IPS DF 4.7 (cell line): Measurements from ENCODE around the gene COX14.
"Not testable (repeated sequence)": the region's sequence is repeated elsewhere in the genome, so short reads cannot be mapped to it uniquely, and the experiment has no call there.

Experiments
- DNase-seq: peaks from one replicate; pipeline ENCODE4 v3.0.0-alpha.2; 2013; ENCODE audit warnings: low spot score; ENCODE audit errors: extremely low read depth

The COX14 gene

DNA sequence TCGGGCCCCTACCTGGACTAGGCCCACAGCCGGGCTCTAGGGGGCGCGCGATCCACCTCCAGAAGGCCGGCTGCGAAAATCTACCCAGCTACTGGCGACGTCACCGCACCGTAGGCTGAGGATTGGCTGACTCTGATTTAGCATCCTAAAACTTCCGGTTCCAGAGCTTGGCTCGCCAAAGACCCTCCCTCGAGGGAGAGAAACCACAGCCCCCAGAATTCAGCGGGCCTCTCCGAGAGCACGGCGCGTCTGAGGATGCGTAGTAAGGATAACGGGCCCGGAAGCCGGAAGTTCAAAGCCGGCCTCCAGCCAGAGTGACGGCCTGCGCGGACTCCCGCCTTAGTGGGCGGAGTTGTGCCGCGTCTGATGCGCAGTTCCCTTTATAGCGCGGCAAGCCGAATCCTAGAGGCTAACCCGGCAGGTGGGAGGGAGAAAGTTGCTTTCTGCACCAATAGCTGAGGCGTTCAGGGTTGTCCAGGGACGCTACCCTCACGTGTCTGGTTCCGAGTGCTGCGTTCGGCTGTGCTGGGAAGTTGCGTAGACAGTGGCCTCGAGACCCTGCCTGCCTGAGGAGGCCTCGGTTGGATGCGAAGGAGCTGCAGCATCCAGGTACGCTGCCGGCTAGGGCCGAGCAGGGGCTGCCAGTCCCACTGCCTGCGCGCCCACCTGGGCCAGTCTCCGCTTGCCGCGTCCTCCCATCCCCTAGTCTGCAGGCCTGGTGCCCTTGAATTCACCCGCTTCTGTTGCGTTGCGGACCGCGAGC, at the start of gene COX14:
COX14 (plus strand) TSS at position 544 of the 763 bp plus-strand sequence. CDS start 7,808 bp downstream, outside the sequence.
- peak; percentile 98 for DNase-seq

DNA sequence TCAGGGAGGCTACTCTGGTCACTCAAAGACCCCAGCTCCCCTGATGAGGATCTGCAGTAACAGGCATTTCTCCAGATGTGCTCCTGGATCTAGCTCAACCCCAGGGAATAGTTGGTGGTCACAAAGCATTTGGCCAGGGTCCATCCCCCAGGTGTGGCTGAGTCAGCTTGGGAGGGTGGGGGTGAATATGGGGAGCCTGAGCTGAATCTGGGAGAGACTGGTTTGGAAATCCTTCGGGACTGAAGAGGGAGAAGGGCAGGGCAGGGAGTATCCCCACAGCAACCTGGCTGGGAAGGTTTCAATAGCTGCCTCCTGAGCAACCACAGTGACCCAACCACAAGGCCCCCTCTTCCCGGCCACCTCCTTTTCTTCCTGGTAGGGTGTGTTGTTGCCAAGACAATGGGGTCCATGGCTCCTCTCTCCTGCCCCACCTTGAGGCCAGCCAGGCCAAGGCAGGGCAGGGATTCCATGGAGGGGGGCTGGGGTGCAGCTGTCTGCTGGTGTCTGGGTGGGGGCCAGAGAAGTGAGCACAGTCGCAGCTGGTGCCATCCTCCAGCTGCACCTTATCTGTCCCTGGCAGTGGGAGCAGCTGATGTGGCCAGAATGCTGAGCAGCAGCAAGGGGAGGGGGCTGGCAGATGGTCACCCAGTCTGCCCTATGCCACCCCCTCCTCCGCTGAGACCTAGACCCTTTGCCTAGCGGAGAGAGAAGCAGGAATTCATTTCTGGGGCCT, 49.1 kb upstream of the COX14 start:
- DNase-seq, result no peak

DNA sequence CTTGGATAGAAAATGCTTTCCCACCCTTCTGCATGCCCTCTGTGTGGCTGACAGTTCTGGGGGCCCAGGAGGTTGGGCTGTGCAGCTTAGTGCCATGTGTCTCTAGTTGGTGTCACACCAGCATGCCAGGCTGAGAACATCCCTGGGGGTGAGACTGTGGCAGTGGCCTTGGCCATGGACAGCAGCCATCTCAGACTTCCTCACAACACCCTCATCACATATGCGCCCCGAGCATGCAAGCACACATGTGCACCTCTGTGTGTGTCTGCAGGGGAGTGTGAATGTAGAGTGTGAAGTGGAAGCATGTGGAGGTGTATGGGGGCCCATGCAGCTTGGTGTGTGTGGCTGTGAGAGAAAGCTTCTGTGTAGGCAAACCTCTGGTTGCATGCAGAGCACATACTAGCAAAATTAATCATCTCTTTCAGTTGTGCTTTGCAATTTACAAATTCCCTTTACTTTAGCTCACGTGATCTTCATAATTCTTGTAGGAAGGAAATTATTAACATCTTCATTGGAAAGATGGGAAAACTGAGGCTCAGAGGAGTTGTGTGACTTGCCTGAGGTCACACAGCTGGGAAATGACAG, 46.2 kb upstream of the COX14 start:
- no peak for DNase-seq

DNA sequence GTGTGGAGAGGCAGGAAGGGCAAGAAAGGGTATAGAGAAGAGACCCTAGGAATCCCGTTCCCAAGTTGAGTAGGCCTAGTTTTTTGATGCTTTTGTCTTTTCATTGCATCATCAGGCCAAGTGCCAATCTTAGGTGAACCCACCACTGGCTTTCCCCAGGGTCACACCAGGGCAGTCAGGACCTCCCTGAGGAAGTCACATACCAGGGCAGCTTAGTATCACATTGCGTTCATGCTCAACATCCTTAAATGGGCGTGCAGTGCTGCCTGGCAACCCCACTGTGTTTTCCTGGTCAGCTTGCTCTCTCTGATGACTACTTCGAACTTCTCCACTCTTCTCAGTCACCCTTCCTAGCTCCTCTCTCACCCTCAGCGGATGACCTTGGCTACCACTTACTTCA, 45.6 kb upstream of the COX14 start:
- DNase-seq, result no peak

DNA sequence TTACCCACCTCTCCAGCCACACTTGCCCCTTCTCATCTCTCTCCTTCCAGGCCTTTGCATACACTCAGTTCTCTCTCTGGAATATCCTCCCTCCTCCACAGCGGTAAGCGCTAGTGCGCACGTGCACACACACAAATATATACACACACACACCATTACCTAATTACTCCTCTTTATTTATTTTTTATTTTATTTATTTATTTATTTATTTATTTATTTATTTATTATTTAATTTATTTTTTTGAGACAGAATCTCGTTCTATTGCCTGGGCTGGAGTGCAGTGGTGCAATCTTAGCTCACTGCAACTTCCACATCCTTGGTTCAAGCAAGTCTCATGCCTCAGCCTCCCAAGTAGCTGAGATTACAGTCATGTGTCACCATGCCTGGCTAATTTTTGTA, 43.0 kb upstream of the COX14 start:
- DNase-seq, result no peak

DNA sequence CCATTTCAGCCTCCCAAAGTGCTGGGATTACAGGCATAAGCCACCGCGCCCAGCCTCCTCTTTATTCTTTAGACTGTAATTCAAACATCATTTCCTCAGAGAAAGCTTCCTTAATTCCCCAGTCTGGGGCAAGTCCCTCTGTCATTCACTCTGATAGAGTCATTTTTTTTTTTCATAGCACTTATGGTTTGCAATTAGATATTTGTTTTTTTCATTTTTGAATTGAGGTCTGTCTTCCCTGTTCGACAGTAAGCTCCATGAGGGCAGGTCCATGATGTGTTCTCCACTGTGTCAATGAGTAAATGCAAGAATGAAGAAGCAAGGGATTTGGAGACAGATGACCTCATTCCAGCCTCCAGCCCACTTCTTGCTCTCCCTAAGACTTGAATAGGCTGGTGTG, 42.5 kb upstream of the COX14 start:
- DNase-seq, result no peak

DNA sequence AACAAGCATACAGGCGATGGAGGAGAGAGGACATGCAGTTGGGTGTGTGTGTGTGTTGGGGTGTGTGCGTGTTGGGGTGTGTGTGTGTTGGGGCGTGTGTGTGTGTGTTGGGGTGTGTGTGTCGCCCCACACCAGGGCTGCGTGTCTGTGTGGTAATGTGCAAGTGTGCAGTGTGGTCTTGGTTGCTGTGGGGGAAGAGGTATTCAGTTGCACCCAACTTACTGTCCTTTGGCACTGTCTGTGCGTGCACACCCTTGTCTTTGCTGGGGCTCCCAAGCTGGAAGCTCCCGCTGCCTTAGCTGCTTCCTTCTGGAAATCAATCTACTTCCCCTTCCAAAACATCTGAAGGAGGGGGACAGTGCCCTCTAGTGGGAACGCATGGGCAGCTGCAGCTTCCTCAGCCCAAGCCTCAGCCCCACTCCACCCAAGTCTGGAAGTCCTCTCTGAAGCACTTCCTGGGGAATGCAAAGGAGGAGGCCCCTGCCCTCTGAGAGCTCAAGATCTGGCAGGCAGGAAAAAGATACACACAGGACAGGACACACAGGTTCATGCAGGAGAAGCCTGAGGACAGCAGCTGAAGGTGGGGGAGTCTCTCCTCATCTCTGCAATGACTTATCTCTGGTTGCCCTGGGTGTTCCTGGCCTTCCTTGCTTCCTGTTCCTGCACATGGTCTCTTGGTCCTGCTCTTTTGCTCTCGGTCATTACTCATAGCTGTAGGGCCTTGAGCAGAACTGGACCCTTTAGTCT, 41.5 kb upstream of the COX14 start:
- no peak for DNase-seq

DNA sequence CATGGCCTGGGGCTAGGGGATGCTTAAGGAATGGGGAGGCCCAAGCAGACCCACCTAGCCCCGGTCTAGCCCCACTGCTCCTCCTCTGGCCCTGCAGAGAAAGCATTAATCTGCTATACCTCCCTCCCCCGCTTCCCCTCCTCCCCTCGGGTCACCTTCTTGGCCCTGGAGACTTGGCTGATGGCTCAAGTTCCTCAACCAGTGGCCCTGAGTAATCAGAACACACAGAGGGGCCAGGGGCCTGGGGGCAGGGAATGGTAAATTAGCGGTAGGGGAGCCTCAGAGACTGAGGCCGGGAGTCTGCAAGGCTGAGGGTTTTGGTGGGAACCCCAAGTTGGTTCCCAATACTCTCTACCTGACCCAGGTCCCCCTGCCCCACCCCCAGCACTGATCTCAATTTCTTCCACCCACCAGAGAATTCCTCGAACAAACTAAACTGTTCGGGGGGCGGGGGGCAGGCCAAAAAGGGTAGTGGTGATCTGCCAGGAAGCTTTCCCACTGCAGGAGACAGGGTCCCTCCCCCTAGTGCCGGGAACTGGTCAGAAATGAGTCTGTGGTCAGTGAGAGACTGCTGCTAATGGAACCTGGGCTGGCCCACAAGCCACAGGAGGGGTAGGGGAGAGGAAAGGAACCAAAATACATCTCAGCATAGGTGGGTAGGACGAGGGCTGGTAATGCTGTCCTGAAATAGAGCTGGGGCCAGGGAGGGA, 39.7 kb upstream of the COX14 start:
- DNase-seq, result no peak

DNA sequence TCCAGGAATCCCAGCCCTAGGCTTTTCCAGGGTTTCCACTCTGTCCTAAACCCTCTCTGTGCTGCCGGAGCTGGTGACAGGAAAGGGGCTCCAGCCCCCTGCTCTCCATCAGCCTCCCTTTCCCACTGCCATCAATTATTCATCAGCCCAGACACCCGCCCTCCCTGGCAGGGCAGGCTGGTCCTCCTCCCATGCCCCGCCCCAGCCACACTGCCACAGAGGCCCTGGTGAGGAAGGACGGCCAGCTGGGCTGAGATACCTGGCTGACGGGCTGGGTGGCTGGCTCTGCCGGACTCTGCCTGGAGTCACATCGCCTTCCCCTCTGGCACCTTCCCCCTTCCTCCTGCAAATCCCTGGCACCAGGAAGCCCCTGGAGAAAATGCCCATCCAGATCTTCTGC, 38.8 kb upstream of the COX14 start:
- DNase-seq, result no peak

DNA sequence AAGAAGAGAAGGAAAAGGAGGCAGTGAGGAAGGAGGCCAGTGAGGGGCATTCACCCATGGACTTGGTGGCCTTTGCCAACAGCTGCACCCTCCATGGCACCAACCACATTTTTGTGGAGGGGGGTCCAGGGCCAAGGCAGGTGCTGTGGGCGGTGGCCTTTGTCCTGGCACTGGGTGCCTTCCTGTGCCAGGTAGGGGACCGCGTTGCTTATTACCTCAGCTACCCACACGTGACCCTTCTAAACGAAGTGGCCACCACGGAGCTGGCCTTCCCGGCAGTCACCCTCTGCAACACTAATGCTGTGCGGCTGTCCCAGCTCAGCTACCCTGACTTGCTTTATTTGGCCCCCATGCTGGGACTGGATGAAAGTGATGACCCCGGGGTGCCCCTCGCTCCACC, 38.3 kb upstream of the COX14 start:
- DNase-seq, result no peak

DNA sequence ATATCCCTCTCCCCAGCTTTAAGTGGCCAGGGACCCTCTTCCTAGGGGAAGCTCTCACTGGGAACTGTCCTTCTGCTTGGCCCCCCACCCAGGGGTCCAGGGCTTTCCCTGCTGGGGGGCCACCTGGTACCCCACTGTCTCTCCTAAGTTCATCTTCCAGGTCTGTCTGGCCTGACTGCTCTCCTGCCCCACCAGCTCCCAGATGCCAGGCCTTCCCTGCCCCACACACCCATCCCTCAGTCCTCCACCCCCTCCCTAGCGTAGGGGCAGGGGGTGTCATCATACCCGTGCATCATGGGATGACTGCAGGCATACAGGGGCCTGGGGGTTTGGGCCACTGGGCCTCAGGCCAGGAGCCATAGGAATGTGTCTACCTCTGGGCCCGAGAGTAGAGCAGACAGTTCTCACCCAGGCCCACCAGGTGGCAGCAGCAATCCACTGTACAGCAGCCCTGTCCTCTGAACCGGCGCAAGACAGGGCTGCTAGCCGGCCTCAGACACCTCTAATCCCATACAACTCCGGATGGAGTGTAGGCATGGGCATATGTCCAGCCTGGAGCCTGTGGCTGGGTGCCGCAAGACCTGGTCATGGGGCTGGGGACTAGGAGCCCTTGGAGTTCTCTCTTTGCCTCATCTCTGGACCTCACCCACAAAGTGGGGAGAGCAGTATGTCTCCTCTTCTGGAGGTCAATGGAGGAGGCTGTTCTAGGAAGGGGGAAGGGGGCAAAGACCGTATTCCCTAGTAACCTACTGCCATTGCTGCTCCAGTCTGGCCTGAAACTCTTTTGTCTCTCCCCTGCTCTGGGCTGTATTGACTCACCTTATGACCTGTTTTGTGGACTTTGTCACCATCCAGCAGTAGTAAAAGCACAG, 36.9 kb upstream of the COX14 start:
- DNase-seq, result no peak

DNA sequence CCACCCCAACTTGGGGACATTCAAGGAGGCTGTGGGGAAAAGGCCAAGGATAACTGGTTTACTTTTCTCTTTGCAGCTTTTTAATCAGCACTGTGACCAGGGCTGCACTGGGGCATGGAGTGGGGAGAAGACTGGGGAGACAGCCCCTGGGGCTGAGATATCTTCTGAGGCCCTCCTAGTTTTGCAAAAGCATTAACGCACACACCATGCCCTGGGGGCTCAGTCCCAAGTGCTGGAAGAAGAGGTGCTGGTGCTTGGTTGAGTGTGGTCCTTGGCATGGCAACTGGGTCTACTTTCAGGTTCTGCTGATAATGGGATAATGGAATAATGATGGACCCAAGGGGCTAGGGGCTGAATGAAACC, 36.2 kb upstream of the COX14 start:
- DNase-seq, result no peak

DNA sequence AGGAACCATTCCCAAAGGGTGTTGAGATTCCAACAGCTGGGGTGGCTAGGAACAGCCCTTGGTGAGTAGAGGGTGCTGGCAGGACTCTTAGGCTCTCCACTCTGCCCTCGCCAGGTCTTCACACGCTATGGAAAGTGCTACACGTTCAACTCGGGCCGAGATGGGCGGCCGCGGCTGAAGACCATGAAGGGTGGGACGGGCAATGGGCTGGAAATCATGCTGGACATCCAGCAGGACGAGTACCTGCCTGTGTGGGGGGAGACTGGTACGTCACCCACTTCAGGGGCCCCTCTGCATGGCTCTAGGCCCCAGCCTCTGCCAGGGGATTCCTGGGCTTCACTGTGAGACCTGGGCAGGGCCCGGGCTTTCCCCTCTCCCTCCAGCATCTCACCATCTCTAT, 34.9 kb upstream of the COX14 start:
- no peak for DNase-seq

DNA sequence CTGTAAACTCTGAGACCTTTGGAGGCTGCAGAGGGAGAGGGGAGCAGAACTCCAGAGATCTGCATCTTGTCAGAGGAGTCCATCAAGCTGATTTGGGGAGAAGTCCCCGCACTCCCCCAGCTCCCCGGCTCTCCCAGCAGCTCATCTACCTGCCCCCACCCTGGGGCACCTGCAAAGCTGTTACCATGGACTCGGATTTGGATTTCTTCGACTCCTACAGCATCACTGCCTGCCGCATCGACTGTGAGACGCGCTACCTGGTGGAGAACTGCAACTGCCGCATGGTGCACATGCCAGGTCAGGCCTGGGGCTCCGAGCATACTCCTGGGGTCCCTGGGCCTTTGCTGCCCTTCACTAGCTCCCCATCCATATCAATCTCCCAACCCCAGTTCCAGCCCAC, 33.8 kb upstream of the COX14 start:
- DNase-seq, result no peak

DNA sequence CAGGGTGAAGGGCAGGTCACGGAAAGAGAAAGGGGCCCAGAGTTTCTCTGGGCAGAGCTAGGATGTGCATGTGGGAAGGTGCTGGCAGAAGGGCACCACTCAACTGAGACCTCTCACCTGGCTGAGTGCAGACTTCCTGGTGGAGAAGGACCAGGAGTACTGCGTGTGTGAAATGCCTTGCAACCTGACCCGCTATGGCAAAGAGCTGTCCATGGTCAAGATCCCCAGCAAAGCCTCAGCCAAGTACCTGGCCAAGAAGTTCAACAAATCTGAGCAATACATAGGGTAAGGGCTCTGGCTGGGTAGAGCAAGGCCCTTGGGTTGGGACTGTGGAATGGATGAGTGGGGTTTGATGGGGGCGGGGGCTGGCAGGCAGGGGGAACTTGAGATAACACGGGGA, 32.3 kb upstream of the COX14 start:
- DNase-seq, result no peak

DNA sequence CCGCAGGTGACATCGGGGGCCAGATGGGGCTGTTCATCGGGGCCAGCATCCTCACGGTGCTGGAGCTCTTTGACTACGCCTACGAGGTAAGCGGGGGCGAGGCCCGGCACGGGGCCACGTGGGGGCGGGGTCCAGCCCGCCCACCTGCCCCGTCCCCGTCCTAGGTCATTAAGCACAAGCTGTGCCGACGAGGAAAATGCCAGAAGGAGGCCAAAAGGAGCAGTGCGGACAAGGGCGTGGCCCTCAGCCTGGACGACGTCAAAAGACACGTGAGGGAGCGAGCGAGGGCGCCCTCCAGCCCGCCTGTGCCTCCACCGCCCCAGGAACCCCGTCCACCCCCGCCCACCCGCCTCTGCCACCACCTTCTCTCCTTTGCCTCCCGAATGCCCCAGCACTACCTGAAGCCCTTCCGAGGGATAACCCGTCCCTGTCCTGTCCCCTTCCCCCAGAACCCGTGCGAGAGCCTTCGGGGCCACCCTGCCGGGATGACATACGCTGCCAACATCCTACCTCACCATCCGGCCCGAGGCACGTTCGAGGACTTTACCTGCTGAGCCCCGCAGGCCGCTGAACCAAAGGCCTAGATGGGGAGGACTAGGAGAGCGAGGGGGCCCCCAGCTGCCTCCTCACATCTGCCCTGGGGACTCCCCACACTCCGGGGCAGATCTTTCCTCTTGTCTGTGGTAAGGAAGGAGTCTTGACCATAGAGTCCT, 30.8 kb upstream of the COX14 start:
- DNase-seq, result no peak

DNA sequence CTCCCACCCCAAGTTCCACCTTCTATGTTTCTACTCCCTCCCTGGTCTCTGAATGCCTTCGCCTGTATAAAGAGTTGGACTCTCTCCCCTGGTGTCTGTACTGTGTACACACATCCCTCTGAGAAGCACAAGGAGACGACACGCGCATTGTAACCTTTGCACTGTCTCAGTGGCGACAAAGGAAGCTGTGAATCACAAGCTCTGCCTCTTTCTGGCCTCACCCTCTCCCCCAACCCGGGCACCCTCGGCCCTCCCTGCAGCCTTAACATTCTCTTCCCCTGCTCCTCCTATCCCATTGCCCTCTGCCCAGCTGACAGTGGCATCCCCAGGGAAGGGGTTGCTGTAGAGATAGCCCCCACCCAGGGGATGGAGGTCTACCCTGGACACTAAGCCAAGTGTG, 29.4 kb upstream of the COX14 start:
- no peak for DNase-seq

DNA sequence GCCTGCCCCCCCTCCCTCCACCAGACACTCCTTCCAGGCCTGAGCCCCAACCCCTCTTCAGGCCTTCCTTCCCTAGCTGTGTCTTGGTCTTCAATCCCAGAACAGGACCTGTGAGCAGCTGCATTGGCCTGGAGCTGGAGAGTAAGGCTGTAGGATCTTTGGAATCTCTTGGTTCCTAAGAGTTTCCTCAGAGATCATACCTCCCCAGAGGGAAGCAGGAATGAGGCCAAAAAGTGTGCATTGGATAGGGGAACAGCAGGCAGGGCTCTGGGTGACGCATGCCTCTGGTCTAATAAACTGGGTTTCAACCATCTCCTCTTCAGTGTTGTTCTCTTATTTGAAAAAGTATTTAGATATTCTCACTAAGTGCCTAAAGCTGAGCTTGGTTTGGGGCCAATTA, 28.7 kb upstream of the COX14 start:
- no peak for DNase-seq

DNA sequence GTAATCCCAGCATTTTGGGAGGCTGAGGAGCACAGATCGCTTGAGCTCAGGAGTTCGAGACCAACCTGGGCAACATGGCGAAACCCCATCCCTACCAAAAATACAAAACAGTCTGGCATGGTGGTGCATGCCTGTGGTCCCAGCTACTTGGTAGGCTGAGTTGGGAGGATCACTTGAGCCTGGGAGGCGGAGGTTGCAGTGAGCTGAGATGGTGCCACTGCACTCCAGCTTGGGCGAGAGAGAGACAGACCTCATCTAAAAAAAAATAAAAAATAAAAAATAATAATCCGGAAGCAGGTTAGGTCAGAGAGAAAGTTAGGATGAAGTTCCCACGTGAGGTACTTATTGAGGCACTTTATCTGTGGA, 27.6 kb upstream of the COX14 start:
- not testable (repeated sequence) for DNase-seq
